Measurements from ENCODE around the gene ADAMTS12.

GRCh38 chr5:33931136-33931535 lies 39.3 kb upstream of the ADAMTS12 start:
- TF ChIP-seq CTCF (conservative IDR thresholded peaks at IDR 0.05) (no peak), ZFX (IDR thresholded peaks at IDR 0.05) (no peak)
